WI38 (cell line): ENCODE data around the gene TAF11L10.
"Not testable (repeated sequence)": the region's sequence is repeated elsewhere in the genome, so short reads cannot be mapped to it uniquely, and the experiment has no call there.

ENCODE experiments used
- H3K4me3 ChIP-seq: 2 replicates; pipeline ENCODE4 v1.5.1; 2011; ENCODE audit warnings: low read depth, mild to moderate bottlenecking, control low read depth, low read length
- CTCF ChIP-seq: IDR thresholded peaks from 2 replicates; pipeline ENCODE4 v1.5.1; 2012; ENCODE audit warnings: low read depth, mild to moderate bottlenecking, control low read depth, low read length

Gene TAF11L10

GRCh38 chr5:17597728-17598127 lies at the start of gene TAF11L10:
Gene TAF11L10 (minus strand): TSS chr5:17597828.
- not testable (repeated sequence) for H3K4me3 ChIP-seq

GRCh38 chr5:17634160-17634559 lies 36.5 kb upstream of the TAF11L10 start, which contains the start of gene TAF11L14:
Gene TAF11L14 (plus strand): TSS chr5:17634460.
- H3K4me3 ChIP-seq, result no peak within 1 kb of the TSS
- TF ChIP-seq CTCF, result no peak

GRCh38 chr5:17631788-17632187 lies 34.2 kb upstream of the TAF11L10 start, which contains the start of gene TAF11L13:
Gene TAF11L13 (plus strand): TSS chr5:17632088.
- not testable (repeated sequence) for H3K4me3 ChIP-seq

GRCh38 chr5:17625686-17626085 lies 28.1 kb upstream of the TAF11L10 start:
- TF ChIP-seq CTCF, result no peak
- no peak overlapping the region for H3K4me3 ChIP-seq

GRCh38 chr5:17620627-17621026 lies 23.0 kb upstream of the TAF11L10 start:
- TF ChIP-seq CTCF, result no peak
- H3K4me3 ChIP-seq, result no peak overlapping the region

GRCh38 chr5:17619354-17619753 lies 21.7 kb upstream of the TAF11L10 start:
- no peak for TF ChIP-seq CTCF
- H3K4me3 ChIP-seq, result no peak overlapping the region

- no peak overlapping the region for H3K4me3 ChIP-seq
- TF ChIP-seq CTCF, result no peak
These were observed 17.4 kb upstream of the TAF11L10 start for GRCh38 chr5:17614872-17615605.

- not testable (repeated sequence) for H3K4me3 ChIP-seq
These were observed 12.5 kb upstream of the TAF11L10 start, which contains the start of gene TAF11L12 for GRCh38 chr5:17610092-17610491. Gene TAF11L12 (plus strand): TSS chr5:17610392.

- H3K4me3 ChIP-seq, result not testable (repeated sequence)
These were observed 9.8 kb upstream of the TAF11L10 start for GRCh38 chr5:17607461-17607860.
